GM12878 (cell line): ENCODE data around the gene COL7A1. TPM values are rescaled to one million over a fixed set of nuclear protein-coding genes. Genes with fewer than 3 reads are reported as not detected.
A peak's percentile ranks its signal among the peaks of the same experiment; 100 is the strongest.

Source experiments
- ATF7 ChIP-seq: fragments of 450-650 bp; IDR thresholded peaks from 2 replicates; pipeline ENCODE4 v1.6.1; 2016; ENCODE audit warnings: low read depth, mild to moderate bottlenecking
- BCL3 ChIP-seq: IDR thresholded peaks from 2 replicates; pipeline ENCODE4 v1.6.1; 2011; ENCODE audit warnings: borderline replicate concordance, low read depth, mild to moderate bottlenecking, moderate library complexity, low read length; ENCODE audit not compliant: insufficient read depth, poor library complexity, severe bottlenecking
- CREB1 ChIP-seq: IDR thresholded peaks from 2 replicates; pipeline ENCODE4 v1.6.1; 2012; ENCODE audit warnings: low read depth, mild to moderate bottlenecking, inconsistent platforms
- DPF2 ChIP-seq: fragments of 450-650 bp; IDR thresholded peaks from 2 replicates; pipeline ENCODE4 v1.6.1; 2017; ENCODE audit warnings: mild to moderate bottlenecking
- IKZF2 ChIP-seq, 2 experiments: fragments of 450-650 bp; IDR thresholded peaks; 2 replicates each; pipeline ENCODE4 v1.6.1; 2017; ENCODE audit warnings: mild to moderate bottlenecking in 2 of 2, moderate library complexity in 2 of 2
- MAX ChIP-seq: IDR thresholded peaks from 2 replicates; pipeline ENCODE4 v1.6.1; 2012; ENCODE audit warnings: low read depth, low read length, improper control_type of control experiment
- MEF2B ChIP-seq: fragments of 450-650 bp; IDR thresholded peaks from 2 replicates; pipeline ENCODE4 v1.6.1; 2018; ENCODE audit warnings: mild to moderate bottlenecking, moderate library complexity; ENCODE audit not compliant: partially characterized antibody, poor library complexity, severe bottlenecking
- MTA2 ChIP-seq: fragments of 450-650 bp; IDR thresholded peaks from 2 replicates; pipeline ENCODE4 v1.6.1; 2016; ENCODE audit warnings: low read depth, mild to moderate bottlenecking, moderate library complexity
- MXI1 ChIP-seq: fragments of 150-350 bp; IDR thresholded peaks from 2 replicates; pipeline ENCODE4 v1.6.1; 2011; ENCODE audit warnings: low read depth, mild to moderate bottlenecking, inconsistent platforms, low read length, improper control_type of control experiment
- MYC ChIP-seq: IDR thresholded peaks from 2 replicates; pipeline ENCODE4 v1.6.1; 2011; ENCODE audit warnings: mild to moderate bottlenecking, low read length, moderate library complexity, inconsistent platforms; ENCODE audit not compliant: insufficient read depth, insufficient replicate concordance, insufficient read length, severe bottlenecking
- NFXL1 ChIP-seq: fragments of 450-650 bp; IDR thresholded peaks from 2 replicates; pipeline ENCODE4 v1.6.1; 2017; ENCODE audit warnings: antibody characterized with exemption, mild to moderate bottlenecking, borderline replicate concordance
- PBX3 ChIP-seq: IDR thresholded peaks from 2 replicates; pipeline ENCODE4 v1.6.1; 2011; ENCODE audit warnings: mild to moderate bottlenecking, low read depth, low read length, moderate library complexity; ENCODE audit not compliant: insufficient replicate concordance
- PKNOX1 ChIP-seq: fragments of 450-650 bp; IDR thresholded peaks from 2 replicates; pipeline ENCODE4 v1.6.1; 2016; ENCODE audit warnings: mild to moderate bottlenecking
- POLR2AphosphoS2 ChIP-seq: IDR thresholded peaks from 2 replicates; pipeline ENCODE4 v1.6.1; 2011; ENCODE audit warnings: low read depth, mild to moderate bottlenecking, low read length, improper control_type of control experiment, moderate library complexity
- RBBP5 ChIP-seq: fragments of 200-600 bp; sonication (generic); conservative IDR thresholded peaks from 2 replicates; pipeline ENCODE4 v1.6.1; 2016
- RUNX3 ChIP-seq: IDR thresholded peaks from 2 replicates; pipeline ENCODE4 v1.6.1; 2012; ENCODE audit warnings: low read length, inconsistent platforms
- SPI1 ChIP-seq: IDR thresholded peaks from 2 replicates; pipeline ENCODE4 v1.6.1; 2011; ENCODE audit warnings: low read depth, mild to moderate bottlenecking, low read length, moderate library complexity, borderline replicate concordance; ENCODE audit not compliant: insufficient read depth
- SREBF2 ChIP-seq: IDR thresholded peaks from 2 replicates; pipeline ENCODE4 v1.6.1; 2012; ENCODE audit warnings: mild to moderate bottlenecking, low read length
- TCF12 ChIP-seq: IDR thresholded peaks from 2 replicates; pipeline ENCODE4 v1.6.1; 2011; ENCODE audit warnings: low read depth, mild to moderate bottlenecking, low read length
- ZNF622 ChIP-seq: fragments of 450-650 bp; IDR thresholded peaks from 2 replicates; pipeline ENCODE4 v1.6.1; 2017; ENCODE audit warnings: mild to moderate bottlenecking, inconsistent platforms
- ZNF687 ChIP-seq: fragments of 450-650 bp; IDR thresholded peaks from 2 replicates; pipeline ENCODE4 v1.6.1; 2017; ENCODE audit warnings: mild to moderate bottlenecking, moderate library complexity
- ZSCAN29 ChIP-seq: fragments of 450-650 bp; IDR thresholded peaks from 2 replicates; pipeline ENCODE4 v1.6.1; 2017; ENCODE audit warnings: mild to moderate bottlenecking, moderate library complexity
- polyA plus RNA-seq, 11 experiments: library from polyadenylated mRNA; depleted of rRNA in 4 of 11; unstranded in 6 of 11; stranded (reverse) in 5 of 11; fragments of >200 nt; fragmentation: Nextera tagmentation in 4 of 11; fragmentation: Illumina TruSeq in 1 of 11; extraction: Ambion mirVana in 4 of 11; extraction: Trizol in 1 of 11; gene quantifications; 1 replicate in 1 of 11; 2 replicates in 10 of 11; pipeline versions ENCODE4 v1.2.1 to v1.2.3, GENCODE V29; 2011 to 2016; ENCODE audit warnings: inconsistent platforms in 2 of 11, missing spikeins in 2 of 11, low read depth in 1 of 11
- total RNA-seq, 4 experiments: library from RNA; depleted of rRNA in 3 of 4; stranded (reverse); fragments of >200 nt in 3 of 4; fragmentation: Illumina TruSeq in 1 of 4; extraction: Trizol in 1 of 4; gene quantifications; 2 replicates each; pipeline versions ENCODE4 v1.2.1 to v1.2.3, GENCODE V29; 2013 to 2021

The COL7A1 gene
- total and polyA plus RNA-seq, 10 of the 15 experiments (the other 5 are each of a cell fraction or from before 2014, with no cell fraction given), result 0.01 to 1.9 (median 0.29) TPM; not detected in 1

- TF ChIP-seq PBX3 (peak; percentile 88), ZNF687 (peak; percentile 82), CREB1 (peak; percentile 15; the same call in 1 of the 2 replicates), MTA2 (peak; percentile 64; the same call in 1 of the 2 replicates), ATF7 (peak; percentile 55), POLR2AphosphoS2 (0 out of 2 replicates have a peak, but pooled peaks have one; percentile 37), ZSCAN29 (no peak), MXI1 (peak; percentile 90), ZNF622 (no peak), MYC (peak; percentile 70), TCF12 (0 out of 2 replicates have a peak, but pooled peaks have one; percentile 2), DPF2 (peak; percentile 85), NFXL1 (no peak), SPI1 (no peak), MAX (0 out of 2 replicates have a peak, but pooled peaks have one; percentile 65), BCL3 (no peak), IKZF2 (IDR thresholded peaks at IDR 0.05) (peak; percentile 97 to 98), PKNOX1 (peak; percentile 97), RUNX3 (no peak), RBBP5 (no peak), SREBF2 (no peak), MEF2B (peak; percentile 22)
Observed at GRCh38 chr3:48556796-48557626, 38.1 kb downstream of the COL7A1 start, which contains the start of gene PFKFB4 (continued).
